GM03348 (cell line): ENCODE data around the gene ACSBG1.
A peak's percentile ranks its signal among the peaks of the same experiment; 100 is the strongest.
"Not testable (repeated sequence)": the region's sequence is repeated elsewhere in the genome, so short reads cannot be mapped to it uniquely, and the experiment has no call there.

ENCODE experiments used
- DNase-seq: peaks from one replicate; pipeline ENCODE4 v3.0.0; 2012; ENCODE audit warnings: low spot score

Gene ACSBG1

DNA sequence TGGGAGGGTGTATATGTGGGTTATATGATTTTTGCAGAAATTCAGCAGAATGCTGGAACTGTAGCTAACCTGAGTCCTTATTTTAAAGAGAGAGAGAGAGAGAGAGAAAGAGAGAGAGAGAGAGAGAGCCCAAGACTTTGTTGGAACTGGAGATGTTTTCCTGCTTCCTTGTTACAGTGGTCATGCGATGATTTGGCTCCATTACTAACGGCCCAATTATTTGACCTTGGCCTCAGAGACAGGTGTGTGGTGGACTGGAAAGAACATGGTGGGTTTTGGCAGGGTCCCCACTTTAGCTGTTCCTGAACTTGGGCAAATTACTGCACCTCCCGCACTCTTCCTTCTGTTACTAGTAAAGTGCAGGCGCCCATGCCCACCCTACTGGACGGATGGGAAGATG is 14.8 kb upstream of the ACSBG1 start:
- DNase-seq: no peak

DNA sequence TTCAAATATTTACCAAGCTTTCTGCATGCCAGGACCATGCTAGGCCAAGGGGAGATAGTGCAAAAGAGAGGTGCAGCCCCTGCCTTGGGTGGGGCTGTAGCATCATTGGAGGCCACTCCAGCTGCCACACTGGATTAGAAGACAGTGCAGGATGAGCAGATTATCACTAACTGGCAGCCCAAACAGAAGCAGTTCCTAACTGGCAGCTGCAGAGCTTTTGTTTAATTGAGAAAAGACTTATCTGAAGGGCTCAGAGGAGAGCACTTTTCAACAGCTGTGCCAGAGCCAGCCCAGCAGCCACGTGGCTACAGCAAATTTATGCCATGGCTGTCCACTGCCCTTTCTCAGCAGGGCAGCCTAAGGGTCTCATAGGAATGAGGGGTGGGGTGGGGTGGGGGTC is 13.5 kb upstream of the ACSBG1 start:
- no peak for DNase-seq

DNA sequence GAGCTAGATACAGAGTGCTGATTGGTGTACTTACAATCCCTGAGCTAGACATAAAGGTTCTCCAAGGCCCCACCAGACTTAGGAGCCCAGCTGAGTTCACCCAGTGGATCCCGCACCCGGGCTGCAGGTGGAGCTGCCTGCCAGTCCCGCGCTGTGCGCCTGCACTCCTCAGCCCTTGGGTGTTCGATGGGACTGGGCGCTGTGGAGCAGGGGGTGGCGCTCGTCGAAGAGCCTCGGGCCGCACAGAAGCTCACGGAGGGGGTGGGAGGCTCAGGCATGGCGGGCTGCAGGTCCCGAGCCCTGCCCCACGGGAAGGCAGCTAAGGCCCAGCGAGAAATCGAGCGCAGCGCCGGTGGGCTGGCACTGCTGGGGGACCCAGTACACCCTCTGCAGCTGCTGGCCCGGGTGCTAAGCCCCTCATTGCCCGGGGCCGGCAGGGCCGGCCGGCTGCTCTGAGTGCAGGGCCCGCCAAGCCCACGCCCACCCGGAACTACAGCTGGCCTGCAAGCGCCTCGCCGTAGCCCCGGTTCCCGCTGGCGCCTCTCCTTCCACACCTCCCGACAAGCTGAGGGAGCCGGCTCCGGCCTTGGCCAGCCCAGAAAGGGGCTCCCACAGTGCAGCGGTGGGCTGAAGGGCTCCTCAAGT is 11.7 kb upstream of the ACSBG1 start:
- not testable (repeated sequence) for DNase-seq

GRCh38 chr15:78245392-78245791 is 11.0 kb upstream of the ACSBG1 start:
- DNase-seq: not testable (repeated sequence)

DNA sequence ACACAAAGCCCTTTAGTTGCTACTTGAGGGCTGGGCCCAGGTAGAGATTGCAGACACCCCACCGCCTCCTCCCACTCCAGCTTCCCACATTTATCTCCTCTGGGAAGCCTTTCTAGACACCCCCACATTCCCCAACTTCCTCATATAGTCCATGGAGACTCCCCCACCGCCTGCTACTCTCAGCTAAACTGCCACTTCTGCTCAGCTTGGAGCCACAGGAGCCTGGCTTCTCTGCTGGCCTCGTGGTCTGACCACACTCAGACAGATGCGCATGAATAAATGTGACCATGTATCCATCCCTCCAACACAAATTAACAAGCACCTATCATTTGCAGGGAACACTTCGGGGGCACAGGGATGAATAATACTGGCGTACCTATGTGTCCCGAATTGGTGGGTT is 10.5 kb upstream of the ACSBG1 start:
- no peak for DNase-seq

- no peak for DNase-seq
Measured at GRCh38 chr15:78244101-78244500, 9.7 kb upstream of the ACSBG1 start.

DNA sequence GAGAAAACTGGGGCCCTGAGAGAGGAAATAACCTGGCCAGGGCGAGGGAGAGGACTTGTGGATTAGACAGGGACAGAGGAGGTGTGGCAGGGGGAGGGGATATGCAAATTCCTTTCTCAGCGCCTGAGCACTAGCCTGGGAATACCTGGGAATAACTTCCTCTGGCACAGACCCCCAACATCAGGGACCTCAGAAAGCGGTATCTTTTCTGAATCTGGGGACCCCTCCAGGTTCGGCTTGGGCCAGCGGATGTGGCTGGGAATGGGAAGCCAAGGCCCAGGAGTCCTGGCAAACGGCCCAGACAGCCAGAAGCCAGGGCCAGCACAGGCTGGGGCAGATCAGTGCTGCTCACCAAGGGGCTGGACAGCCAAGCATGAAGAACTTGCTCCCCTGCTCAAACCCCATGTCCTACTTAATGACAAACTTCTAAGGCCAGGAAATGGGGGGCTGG is 9.2 kb upstream of the ACSBG1 start:
- DNase-seq: no peak

- no peak for DNase-seq
Measured at GRCh38 chr15:78243058-78243457, 8.7 kb upstream of the ACSBG1 start.

GRCh38 chr15:78242128-78242527 is 7.8 kb upstream of the ACSBG1 start:
- DNase-seq: peak; percentile 43

- peak; percentile 95 for DNase-seq
Measured at GRCh38 chr15:78241017-78241416, 6.7 kb upstream of the ACSBG1 start.

DNA sequence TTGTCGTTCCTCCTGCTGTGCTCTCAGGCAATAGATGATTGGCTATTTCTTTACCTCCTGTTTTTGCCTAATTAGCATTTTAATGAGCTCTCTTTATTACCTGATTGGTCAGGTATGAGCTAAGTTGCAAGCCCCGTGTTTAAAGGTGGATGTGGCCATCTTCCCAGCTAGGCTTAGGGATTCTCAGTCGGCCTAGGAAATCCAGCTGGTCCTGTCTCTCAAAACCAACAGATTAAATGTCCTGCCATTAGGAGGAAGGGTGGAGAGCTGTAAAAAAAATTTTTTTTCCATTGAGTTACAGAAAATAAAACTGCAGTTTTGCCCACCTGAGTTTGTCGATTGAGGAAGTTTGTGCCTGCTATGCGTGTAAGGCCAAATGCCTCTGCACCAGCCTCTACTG is 5.4 kb upstream of the ACSBG1 start:
- no peak for DNase-seq

GRCh38 chr15:78237146-78237545 is 2.8 kb upstream of the ACSBG1 start:
- DNase-seq: no peak

- DNase-seq: no peak
Measured at GRCh38 chr15:78236491-78236890, 2.1 kb upstream of the ACSBG1 start.

DNA sequence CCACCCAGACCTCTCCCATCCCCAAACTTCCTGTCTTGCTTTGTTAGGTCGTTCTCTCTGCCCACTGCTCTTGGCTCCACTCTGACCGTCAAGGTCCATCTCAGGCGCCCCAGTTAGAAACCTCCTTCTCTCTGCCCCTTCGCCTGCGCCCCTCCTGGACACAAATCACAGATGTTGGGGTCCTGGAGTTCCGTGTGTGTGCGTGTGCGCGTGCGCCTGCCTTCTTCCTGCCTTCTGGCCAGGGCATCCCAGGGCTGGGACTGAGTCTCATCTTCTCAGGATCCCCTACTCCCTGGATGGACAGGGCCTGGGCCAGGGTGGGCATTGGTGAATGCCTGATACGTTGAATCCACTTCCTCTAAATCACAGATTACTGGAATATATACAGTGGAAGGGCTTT is 869 bp downstream of the ACSBG1 start:
- DNase-seq: no peak

DNA sequence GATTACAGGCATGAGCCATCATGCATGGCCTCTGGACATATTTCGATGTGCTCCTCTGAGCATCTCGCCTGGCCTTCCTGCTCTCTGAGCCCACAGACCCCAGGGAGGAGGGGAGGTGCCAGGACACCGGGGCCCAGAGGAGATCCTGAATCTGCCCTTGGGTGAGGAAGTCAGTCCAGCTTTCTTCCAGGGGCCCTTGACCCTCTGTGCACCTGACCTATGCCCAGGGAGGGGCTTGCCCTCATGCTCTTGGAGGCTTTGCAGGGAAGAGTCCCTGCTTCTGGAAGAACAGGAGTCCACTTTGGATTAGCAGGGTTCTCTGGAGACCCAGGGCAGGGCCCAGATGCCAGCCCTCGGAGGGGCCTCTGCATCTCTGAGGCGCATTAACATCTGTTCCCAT is 1.4 kb downstream of the ACSBG1 start:
- DNase-seq: no peak

DNA sequence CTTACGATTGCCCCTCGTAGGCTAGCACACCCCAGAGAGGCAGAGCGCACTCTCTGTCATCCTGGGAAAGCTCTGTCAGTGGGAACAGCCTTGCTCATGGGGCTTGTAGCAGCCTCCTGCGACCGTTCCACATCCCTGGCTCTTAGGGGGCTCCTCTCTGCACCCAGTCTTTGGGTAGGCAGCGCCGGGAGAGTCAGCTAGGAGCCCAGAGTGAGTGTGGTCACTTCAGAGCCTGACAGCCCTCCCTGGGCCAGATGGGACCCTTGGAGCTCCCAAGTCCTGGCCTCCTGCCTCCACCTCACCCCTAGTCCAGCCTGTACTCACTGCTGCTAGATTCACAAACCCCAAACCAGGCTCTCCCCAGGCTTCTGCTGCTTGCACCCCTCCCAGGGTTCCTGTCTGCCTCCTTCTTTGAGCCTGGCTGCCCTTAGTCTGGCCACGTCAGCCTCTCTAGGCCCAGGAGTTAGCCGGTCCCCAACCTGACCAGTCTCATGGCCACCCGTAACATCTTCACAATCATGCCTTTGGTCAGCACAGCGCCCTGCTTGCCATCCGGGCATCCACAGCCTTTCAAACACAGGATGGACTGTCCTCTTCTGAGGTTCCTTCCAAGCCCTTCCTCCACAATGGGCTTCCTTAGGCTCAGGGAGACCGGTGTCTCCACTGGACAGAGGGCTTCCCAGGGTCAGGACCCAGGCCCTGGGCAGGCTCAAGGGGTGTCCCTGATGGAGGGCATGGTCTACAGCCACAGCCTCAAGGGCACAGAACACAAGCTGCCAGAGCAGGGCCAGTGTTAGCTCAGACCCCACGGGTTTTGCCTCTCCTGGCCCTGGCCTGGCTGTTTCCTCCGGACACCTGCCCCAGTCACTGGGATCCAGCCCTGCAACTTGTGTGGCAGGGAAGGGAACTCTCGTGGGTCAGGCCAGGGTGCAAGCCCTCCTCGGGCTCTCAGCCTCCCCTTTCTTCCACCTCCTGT is 4.6 kb downstream of the ACSBG1 start:
- no peak for DNase-seq

GRCh38 chr15:78228356-78228996 is 5.9 kb downstream of the ACSBG1 start:
- no peak for DNase-seq

DNA sequence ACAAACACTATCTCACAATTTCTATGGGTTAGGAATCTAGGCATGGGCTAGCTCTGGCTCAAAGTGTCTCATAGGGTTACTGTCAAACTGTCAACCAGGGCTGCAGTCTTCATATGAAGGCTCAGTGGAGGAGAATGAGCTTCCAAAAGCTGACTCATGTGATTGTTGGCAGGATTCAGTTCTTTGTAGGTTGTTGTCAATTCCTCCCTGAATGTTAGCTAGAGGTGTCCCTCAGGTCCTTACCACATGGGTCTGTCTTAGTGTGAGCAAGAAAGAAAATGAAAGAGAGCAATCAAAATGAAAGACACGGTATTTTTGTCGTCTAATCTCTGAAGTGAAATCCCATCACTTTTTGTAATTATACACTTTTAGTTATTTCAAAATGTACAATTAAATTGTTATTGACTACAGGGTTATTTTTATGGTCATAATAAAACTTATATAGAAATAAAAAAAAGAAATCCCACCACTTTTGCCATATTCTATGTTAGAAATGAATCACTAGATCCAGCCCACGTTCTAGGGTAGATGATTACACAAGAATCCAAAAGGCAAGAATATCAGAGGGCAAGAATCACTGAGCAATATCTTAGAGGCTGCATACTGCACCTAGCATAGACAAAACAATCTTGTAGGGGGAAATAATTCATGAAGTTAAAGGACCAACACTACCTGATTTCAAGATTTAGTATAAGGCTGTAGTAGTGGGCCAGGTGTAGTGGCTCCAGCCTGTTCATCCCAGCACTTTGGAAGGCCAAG is 8.4 kb downstream of the ACSBG1 start:
- no peak for DNase-seq

DNA sequence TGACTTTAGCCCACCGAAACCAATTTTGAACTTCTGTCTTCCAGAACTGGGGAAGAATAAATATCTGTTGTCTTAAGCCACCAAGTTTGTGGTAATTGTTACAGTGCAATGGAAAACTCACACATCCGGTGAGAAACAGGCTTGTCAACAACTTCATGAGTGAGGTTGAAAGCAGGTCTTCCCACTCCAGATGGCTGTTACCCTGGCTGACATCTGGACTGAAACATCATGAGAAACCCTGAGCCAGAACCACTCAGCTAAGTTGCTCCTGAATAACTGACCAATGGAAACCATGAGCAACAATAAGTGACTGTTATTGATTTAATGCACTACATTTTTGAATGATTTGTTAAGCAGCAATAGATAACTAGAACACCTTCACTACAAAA is 10.3 kb downstream of the ACSBG1 start:
- no peak for DNase-seq

GRCh38 chr15:78223396-78224022 is 10.9 kb downstream of the ACSBG1 start:
- DNase-seq: peak; percentile 42

DNA sequence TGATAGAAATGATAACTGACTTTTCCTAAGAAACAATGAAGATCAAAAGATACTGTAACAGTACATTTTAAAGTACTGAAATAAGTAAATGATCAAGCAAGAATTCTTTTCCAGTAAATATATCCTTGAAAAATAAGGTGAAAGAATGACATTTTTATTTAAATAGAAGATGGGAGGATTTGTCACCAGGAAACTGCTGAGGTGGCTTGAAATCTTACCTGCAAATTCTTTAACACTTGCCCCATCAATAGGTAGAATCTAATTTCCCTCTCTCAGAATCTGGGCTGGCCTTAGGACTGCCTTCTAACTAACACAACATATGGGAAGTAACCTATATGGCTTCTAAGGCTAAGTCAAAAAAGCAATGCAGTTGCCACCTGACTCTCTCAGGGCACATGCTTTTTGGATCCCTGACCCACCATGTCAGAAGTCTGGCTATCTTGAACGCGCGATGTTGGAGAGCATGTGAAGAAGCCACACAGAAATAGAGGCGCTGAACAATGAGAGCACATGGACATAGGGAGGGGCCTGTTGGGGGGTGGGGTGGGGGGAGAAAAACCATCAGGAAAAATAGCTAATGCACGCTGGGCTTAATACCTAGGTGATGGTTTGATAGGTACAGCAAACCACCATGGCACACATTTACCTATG is 11.5 kb downstream of the ACSBG1 start:
- DNase-seq: no peak
